Glomerular endothelial cell (primary cell): ENCODE results near the gene HBQ1. TPM values are rescaled to one million over a fixed set of nuclear protein-coding genes. Genes with fewer than 3 reads are reported as not detected.
"Not testable (repeated sequence)": the region's sequence is repeated elsewhere in the genome, so short reads cannot be mapped to it uniquely, and the experiment has no call there.

Experiments used
- DNase-seq: peaks from one replicate; pipeline ENCODE4 v3.0.0-alpha.2; 2011; ENCODE audit warnings: low read depth, low spot score; ENCODE audit errors: extremely low read depth
- total RNA-seq: library from RNA; depleted of rRNA; stranded (reverse); fragments of >200 nt; gene quantifications from 2 replicates; pipeline ENCODE4 v1.2.3, GENCODE V29; 2015

Gene HBQ1
- total RNA-seq, 1 donor from 2014 or later, result 4.9 TPM

DNA sequence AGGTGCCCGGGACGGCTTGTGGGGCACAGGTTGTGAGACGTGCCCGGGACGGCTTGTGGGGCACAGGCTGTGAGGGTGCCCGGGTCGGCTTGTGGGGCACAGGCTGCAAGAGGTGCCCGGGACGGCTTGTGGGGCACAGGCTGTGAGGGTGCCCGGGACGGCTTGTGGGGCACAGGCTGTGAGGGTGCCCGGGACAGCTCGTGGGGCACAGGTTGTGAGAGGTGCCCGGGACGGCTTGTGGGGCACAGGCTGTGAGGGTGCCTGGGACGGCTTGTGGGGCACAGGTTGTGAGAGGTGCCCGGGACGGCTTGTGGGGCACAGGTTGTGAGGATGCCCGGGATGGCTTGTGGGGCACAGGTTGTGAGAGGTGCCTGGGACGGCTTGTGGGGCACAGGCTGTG lies 20.0 kb upstream of the HBQ1 start:
- not testable (repeated sequence) for DNase-seq

DNA sequence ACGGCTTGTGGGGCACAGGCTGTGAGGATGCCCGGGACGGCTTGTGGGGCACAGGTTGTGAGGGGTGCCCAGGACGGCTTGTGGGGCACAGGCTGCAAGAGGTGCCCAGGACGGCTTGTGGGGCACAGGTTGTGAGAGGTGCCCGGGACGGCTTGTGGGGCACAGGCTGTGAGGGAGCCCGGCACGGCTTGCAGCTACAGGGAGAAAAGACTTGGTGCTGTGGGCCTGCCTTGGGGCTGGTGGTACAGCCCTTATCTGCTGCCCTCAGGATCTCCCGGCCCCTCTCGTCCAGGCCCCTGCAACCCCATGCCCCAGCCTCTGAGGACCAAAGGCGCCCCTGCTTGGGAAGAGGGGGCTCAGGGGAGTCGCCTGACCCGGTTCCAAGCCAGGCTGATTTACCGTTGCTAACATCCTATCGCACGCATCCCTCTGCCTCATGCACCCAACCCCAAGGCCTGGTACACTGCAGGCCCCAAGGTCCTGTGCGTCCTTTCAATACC lies 19.5 kb upstream of the HBQ1 start:
- no peak for DNase-seq

DNA sequence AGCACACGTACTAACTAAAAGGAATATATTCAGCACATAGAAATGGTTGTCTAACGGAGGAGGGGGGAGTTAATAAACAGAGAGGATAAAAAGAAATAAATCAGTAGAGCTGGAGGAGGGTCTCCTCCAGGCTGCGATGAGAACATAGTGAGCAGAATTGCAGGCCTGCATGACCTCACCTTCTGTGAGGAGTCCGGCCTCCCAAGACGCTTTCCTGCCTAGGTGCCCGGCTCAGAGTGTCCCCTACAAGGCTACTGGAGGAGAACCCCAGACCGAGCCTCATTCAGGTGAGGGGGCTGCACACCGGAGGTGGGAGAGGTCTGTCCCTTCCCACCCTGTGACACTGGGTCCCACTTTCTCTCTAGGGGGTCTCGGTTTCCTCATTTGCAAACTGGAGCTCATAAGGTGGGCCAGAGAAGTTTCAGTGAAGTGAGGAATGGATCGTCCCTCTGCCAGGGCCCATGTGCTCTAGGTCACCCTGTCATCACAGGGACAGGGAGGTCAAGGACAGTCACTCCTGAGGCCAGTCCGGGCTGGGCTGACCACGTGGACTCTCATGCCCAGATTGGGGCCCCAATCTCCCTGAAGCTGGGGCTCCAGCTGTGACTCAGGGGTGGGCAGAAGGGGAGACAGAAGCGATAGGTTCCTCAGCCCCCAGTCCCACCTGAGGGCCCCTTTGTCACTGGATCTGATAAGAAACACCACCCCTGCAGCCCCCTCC lies 17.8 kb upstream of the HBQ1 start:
- no peak for DNase-seq

DNA sequence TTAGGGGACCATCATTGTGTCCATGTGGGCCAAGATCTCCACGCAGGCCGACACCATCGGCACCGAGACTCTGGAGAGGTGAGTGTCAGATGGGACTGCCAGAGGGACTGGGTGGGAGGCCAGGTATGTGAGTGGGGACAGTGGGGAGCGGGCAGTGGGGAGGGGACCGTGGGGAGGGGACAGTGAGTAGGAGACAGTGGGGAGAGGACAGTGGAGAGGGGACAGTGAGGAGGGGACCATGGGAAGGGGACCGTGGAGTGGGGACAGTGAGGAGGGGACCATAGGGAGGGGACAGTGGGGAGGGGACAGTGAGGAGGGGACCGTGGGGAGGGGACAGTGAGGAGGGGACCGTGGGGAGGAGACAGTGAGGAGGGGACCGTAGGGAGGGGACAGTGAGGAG lies 17.1 kb upstream of the HBQ1 start:
- not testable (repeated sequence) for DNase-seq

DNA sequence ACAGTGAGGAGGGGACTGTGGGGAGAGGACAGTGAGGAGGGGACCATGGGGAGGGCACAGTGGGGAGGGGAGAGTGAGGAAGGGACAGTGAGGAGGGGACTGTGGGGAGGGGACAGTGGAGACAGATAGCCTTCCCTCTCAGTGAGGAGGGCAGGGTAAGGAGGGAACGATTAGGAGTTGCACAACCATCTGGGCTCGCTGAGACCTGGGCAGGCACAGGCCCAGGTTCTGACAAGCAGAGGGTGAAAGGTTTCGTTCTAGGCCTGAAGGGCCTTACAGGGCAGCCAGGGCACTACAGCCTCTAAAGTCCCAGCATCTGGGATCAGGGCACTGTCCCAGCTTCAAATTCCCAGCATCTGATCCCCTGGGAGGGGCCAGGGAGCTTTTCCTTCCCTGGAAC lies 16.6 kb upstream of the HBQ1 start:
- not testable (repeated sequence) for DNase-seq

DNA sequence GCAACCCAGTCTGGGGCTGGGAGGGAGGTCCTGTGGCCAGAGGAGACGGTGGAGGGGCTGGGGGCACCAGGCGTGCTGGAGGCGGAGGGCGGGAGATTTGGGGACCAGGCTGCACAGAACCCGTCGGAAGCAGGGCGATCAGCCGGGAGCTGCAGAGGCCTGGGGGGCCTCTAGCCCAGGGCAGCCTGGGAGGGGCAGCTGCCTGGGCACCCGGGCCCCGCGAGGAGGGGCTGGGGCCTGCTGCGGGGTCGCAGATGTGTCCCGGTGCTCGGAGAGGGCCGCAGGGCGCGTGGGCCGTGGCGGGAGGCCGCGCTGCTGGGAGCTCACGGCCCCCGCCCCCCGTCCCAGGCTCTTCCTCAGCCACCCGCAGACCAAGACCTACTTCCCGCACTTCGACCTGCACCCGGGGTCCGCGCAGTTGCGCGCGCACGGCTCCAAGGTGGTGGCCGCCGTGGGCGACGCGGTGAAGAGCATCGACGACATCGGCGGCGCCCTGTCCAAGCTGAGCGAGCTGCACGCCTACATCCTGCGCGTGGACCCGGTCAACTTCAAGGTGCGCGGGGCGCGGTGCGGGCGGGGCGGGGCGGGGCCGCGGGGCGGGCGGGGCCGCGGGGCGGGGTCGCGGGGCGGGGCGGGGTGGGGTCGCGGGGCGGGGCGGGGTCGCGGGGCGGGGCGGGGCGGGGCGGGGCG lies 16.0 kb upstream of the HBQ1 start:
- not testable (repeated sequence) for DNase-seq

DNA sequence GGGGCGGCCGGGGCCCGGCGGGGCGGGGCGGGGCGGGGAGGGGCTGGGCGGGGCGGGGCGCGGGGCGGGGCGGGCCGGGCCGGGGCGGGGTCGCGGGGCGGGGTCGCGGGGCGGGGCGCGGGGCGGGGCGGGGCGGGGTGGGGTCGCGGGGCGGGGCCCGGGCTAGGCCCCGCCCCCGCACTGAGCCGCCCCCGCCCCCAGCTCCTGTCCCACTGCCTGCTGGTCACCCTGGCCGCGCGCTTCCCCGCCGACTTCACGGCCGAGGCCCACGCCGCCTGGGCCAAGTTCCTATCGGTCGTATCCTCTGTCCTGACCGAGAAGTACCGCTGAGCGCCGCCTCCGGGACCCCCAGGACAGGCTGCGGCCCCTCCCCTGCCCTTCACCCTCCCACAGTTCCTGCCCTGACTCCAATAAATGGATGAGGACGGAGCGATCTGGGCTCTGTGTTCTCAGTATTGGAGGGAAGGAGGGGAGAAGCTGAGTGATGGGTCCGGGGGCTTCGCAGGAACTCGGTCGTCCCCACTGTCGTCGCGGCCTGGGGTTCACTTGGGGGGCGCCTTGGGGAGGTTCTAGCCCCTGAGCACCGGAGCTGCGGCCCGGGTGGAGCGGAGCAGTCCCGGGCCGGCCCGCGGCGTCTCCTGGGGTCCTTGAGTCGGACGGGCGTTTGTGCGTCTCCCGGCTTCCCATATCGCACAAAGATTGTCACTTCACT lies 15.3 kb upstream of the HBQ1 start:
- DNase-seq, result no peak

DNA sequence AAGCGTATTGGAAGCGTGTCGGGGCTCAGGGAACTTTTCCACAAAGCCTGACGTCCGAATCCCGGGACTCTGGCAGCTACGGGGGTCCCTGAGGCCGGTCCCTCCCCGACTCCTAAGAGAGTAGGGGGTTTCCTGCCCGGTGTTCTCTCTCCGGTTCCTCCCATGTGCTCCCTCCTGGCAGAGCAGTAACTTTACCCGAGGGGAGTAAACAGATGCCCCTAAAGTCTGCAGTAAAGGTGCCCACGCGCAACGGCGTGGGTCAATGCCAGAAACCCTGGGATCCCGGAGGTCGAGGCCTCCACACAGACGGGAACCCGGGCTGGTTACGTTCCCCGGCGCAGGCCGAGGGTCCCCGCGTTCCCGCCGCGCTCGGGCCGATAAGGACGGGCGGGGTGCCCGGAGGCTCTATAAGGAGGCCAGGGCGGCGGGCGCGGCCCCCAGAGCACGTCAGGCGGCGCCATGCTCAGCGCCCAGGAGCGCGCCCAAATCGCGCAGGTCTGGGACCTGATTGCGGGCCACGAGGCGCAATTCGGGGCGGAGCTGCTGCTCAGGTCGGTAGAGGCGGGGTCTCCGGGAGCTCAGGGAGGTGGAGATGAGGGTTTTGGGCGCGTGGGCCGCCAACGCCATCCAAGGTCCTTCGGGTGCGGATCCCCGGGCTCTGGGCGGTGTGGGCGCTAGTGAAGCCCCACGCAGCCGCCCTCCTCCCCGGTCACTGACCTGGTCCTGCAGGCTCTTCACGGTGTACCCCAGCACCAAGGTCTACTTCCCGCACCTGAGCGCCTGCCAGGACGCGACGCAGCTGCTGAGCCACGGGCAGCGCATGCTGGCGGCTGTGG lies 14.5 kb upstream of the HBQ1 start, which contains the start of gene HBM:
TSS of gene HBM (plus strand) at position 440 of the 836 bp plus-strand sequence. CDS start at position 460, 20 bp downstream.
- no peak for DNase-seq

DNA sequence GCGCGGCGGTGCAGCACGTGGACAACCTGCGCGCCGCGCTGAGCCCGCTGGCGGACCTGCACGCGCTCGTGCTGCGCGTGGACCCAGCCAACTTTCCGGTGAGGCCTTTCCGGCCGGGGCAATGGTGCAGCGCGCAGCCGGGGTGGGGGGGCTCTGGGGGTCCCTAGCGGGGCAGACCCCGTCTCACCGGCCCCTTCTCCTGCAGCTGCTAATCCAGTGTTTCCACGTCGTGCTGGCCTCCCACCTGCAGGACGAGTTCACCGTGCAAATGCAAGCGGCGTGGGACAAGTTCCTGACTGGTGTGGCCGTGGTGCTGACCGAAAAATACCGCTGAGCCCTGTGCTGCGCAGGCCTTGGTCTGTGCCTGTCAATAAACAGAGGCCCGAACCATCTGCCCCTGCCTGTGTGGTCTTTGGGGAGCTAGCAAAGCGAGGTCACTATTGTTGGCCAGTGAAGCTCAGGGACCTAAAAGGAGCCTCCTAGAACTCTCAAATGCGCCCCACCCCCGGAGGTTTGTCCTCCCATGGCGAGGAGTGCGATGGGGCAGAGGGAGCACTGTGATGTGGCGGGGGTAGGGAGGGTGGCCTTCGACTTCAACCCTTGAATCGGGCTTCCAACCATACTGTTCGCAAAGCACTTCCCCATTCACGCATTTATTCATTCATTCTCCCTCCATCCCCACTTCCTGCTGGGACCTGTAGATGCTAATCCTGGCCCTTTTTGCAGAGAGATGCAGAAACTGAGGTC lies 13.7 kb upstream of the HBQ1 start:
- DNase-seq, result no peak

DNA sequence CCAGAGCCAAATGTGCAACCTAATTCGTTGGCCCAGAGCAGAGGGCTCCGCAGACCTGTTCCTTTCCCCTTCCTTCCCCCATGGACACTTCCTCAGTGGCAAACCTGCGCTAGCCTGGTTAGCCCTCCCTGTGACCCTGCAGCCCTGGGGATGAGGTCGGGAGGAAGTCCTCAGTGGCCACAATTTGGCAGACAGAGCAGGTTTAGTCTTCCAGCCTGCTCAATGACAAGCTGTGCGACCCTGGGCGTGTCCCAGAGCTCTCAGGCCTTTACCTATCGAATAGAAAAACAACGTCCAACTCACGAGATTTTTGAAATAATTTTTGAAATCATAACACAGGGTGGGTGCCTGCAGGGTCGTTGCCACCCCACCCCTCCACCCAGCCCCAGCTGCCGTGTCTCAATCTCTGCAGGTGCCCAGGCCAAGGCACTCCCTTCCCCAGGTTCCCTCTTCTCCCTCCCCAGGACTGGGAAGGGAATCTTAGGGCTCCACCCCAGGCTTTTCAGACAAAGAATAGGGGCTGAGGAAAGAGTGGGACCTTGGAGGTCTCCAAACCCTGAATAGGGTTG lies 13.1 kb upstream of the HBQ1 start:
- no peak for DNase-seq

DNA sequence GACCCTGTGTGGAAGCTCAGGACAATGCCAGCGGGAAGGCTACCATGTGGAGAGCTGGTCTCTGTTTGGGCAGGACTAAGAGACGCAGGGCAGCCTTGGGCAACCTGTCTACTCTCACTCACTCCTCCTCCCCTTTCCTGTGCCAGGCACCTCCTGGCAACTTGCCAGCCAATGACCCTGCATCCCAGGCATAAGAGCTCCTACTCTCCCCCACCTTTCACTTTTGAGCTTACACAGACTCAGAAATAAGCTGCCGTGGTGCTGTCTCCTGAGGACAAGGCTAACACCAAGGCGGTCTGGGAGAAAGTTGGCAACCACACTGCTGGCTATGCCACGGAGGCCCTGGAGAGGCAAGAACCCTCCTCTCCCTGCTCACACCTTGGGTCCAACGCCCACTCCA lies 11.8 kb upstream of the HBQ1 start:
- no peak for DNase-seq

DNA sequence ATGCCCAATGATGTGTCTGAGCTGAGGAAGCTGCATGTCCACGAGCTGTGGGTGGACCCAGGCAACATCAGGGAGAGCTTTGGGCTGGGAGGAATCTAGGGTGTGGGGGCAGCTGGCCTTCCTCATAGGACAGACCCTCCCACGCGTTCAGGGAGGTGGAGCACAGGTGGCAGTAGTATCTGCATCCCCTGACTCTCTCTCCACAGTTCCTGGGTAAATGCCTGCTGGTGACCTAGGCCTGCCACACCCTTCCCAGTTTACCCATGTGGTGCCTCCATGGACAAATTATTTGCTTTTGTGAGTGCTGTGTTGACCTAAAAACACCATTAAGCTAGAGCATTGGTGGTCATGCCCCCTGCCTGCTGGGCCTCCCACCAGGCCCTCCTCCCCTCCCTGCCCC lies 11.2 kb upstream of the HBQ1 start:
- no peak for DNase-seq

DNA sequence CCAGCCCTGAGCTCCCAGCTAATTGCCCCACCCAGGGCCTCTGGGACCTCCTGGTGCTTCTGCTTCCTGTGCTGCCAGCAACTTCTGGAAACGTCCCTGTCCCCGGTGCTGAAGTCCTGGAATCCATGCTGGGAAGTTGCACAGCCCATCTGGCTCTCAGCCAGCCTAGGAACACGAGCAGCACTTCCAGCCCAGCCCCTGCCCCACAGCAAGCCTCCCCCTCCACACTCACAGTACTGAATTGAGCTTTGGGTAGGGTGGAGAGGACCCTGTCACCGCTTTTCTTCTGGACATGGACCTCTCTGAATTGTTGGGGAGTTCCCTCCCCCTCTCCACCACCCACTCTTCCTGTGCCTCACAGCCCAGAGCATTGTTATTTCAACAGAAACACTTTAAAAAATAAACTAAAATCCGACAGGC lies 10.2 kb upstream of the HBQ1 start:
- DNase-seq, result not testable (repeated sequence)

DNA sequence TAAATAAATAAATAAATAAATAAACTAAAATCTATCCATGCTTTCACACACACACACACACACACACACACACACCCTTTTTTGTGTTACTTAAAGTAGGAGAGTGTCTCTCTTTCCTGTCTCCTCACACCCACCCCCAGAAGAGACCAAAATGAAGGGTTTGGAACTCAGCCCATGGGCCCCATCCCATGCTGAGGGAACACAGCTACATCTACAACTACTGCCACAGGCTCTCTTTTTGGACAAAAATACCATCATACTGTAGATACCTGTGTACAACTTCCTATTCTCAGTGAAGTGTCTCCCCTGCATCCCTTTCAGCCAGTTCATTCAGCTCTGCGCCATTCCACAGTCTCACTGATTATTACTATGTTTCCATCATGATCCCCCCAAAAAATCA lies 9.5 kb upstream of the HBQ1 start:
- no peak for DNase-seq

DNA sequence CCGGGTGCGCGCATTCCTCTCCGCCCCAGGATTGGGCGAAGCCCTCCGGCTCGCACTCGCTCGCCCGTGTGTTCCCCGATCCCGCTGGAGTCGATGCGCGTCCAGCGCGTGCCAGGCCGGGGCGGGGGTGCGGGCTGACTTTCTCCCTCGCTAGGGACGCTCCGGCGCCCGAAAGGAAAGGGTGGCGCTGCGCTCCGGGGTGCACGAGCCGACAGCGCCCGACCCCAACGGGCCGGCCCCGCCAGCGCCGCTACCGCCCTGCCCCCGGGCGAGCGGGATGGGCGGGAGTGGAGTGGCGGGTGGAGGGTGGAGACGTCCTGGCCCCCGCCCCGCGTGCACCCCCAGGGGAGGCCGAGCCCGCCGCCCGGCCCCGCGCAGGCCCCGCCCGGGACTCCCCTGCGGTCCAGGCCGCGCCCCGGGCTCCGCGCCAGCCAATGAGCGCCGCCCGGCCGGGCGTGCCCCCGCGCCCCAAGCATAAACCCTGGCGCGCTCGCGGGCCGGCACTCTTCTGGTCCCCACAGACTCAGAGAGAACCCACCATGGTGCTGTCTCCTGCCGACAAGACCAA lies 7.8 kb upstream of the HBQ1 start, which contains the start of gene HBA2:
TSS of gene HBA2 (plus strand) at position 503 of the 568 bp plus-strand sequence. CDS start at position 540, 37 bp downstream.
- not testable (repeated sequence) for DNase-seq

DNA sequence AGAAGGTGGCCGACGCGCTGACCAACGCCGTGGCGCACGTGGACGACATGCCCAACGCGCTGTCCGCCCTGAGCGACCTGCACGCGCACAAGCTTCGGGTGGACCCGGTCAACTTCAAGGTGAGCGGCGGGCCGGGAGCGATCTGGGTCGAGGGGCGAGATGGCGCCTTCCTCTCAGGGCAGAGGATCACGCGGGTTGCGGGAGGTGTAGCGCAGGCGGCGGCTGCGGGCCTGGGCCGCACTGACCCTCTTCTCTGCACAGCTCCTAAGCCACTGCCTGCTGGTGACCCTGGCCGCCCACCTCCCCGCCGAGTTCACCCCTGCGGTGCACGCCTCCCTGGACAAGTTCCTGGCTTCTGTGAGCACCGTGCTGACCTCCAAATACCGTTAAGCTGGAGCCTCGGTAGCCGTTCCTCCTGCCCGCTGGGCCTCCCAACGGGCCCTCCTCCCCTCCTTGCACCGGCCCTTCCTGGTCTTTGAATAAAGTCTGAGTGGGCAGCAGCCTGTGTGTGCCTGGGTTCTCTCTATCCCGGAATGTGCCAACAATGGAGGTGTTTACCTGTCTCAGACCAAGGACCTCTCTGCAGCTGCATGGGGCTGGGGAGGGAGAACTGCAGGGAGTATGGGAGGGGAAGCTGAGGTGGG lies 6.9 kb upstream of the HBQ1 start:
- DNase-seq, result not testable (repeated sequence)

DNA sequence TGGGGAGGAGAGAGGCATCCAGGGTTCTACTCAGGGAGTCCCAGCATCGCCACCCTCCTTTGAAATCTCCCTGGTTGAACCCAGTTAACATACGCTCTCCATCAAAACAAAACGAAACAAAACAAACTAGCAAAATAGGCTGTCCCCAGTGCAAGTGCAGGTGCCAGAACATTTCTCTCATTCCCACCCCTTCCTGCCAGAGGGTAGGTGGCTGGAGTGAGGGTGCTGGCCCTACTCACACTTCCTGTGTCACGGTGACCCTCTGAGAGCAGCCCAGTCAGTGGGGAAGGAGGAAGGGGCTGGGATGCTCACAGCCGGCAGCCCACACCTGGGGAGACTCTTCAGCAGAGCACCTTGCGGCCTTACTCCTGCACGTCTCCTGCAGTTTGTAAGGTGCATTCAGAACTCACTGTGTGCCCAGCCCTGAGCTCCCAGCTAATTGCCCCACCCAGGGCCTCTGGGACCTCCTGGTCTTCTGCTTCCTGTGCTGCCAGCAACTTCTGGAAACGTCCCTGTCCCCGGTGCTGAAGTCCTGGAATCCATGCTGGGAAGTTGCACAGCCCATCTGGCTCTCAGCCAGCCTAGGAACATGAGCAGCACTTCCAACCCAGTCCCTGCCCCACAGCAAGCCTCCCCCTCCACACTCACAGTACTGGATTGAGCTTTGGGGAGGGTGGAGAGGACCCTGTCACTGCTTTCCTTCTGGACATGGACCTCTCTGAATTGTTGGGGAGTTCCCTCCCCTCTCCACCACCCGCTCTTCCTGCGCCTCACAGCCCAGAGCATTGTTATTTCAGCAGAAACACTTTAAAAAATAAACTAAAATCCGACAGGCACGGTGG lies 6.1 kb upstream of the HBQ1 start:
- not testable (repeated sequence) for DNase-seq
